GM12872 (cell line): Measurements from ENCODE around the gene POMT2.

Source experiments
- CTCF ChIP-seq: IDR thresholded peaks from 3 replicates; pipeline ENCODE4 v1.5.1; 2011; ENCODE audit warnings: low read depth, mild to moderate bottlenecking, low read length, moderate library complexity; ENCODE audit not compliant: insufficient read depth

The POMT2 gene

GRCh38 chr14:77338302-77338701, 17.6 kb upstream of the POMT2 start:
- TF ChIP-seq CTCF = no peak

- no peak for TF ChIP-seq CTCF
Observed at GRCh38 chr14:77337880-77338279, 17.2 kb upstream of the POMT2 start.

- no peak for TF ChIP-seq CTCF
Observed at GRCh38 chr14:77335576-77335975, 14.9 kb upstream of the POMT2 start.

GRCh38 chr14:77329872-77330271, 9.2 kb upstream of the POMT2 start:
- TF ChIP-seq CTCF = no peak

- no peak for TF ChIP-seq CTCF
Observed at GRCh38 chr14:77327111-77327510, 6.4 kb upstream of the POMT2 start.

GRCh38 chr14:77325746-77326094, 5.0 kb upstream of the POMT2 start:
- TF ChIP-seq CTCF = no peak

GRCh38 chr14:77324816-77325745, 4.4 kb upstream of the POMT2 start:
- TF ChIP-seq CTCF = no peak
